T follicular helper cell (primary cell): ENCODE measurements around the gene PRKCE.

ENCODE experiments used
- DNase-seq: peaks from one replicate; pipeline ENCODE4 v3.0.0-alpha.2; 2020; ENCODE audit warnings: low read depth

PRKCE gene

DNA sequence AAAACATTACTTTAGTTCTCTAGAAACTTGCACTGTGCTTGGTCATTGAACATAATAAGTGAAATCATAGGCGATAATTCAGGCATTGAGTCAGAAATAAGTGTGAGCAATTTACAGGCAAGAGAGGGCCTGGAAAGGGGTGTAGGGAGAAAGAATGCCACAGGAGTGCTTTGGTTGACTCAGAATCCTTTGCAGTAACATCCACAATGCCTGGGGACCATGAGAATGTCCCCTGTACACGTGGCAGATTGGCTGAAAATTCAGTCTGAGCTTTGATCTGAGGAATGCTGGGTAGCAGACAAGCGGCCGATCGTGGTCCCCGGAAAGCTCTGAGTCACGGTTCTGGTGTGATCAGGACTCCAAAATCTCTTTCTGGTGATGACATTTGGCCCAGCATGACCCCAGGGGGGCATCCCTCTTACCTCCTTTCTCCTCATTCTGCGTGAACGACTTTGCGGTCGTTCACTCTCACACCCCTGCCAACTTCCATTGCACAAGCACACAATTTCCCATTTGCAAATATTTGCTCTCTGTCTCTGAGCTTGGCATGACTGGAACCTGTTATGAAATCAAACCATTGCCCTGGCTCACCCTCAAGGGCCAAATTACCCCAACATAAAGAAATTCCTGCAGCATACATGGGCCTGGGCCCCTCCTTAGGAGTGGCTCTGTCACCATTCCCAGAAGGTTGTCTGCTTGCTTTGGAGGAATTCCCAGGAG, 340.7 kb downstream of the PRKCE start:
- no peak for DNase-seq

DNA sequence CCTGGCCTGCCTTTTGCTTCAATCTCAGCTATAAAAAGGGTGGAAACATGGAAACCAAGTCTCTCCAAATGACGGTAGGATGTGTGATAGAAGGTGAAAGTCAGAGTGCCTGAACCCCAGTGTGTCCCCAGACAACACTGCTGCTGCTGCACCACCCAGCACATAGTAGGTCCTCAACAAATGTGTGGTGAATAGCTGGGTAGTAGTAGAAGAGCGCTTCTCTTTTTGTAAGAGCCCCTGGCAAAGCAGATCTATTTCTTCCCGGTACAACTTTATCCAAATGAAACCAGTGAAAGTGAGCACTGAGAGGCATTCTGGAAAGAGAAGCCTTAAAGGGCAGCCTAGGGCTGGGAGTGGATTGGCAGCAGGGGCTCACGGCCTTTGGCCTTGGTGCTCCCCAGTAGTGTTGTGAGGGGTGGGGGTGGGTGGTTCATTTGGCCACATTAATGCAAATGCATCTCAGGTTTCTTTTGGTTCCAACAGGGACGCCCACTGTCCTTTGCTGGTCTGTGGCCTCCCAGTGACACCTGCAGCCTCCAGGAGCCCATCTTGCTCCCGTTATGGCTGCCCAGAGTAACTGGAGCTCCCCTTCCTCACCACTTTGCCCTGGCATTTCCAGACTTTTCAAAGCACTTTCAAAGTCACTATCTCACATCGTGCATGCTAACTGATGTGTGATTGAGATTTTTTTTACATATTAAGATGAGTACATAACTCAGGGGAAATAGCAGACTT, 341.4 kb downstream of the PRKCE start:
- DNase-seq = no peak

DNA sequence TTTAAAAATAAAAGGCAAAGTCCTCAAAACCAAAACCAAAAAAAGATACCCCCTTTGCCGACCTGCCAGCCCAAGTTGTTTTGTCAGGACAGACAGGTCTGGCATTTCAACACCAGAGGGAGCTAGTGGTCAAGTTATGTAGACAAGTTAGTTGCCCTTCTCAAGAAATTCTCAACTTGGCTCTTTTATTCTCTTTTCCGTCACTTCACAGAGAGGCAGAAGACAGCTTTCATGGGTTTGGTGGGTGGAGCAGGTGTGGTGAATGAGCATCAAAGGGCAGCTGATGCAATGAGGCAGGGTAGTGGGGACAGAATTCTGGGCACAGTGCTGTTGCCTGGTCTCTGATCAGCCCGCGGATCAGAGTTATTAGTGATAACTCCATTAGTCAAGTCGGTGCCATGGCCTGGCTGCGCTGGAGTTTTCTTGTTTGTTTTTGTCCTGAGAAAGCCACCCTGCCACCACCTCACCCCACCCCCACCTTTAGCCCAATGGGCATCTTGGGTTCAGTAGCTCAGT, 342.1 kb downstream of the PRKCE start:
- peak; percentile 32 for DNase-seq

DNA sequence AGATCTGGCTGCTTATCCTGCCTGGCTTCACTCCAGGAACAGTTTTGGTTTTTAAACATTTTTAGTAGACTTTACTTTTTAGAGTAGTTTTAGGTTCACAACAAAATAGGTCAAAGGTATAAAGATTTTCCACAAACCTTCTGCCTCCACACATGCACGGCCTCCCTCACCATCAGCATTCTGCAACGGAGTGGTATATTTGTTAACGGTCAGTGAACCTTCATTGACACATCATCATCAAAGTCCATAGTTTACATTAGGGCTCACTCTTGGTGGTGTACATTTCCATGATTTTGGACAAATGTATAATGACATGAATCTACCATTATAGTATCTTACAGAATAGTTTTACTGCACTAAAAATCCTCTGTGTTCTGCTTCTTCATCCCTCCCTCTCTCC, 342.6 kb downstream of the PRKCE start:
- DNase-seq = no peak

DNA sequence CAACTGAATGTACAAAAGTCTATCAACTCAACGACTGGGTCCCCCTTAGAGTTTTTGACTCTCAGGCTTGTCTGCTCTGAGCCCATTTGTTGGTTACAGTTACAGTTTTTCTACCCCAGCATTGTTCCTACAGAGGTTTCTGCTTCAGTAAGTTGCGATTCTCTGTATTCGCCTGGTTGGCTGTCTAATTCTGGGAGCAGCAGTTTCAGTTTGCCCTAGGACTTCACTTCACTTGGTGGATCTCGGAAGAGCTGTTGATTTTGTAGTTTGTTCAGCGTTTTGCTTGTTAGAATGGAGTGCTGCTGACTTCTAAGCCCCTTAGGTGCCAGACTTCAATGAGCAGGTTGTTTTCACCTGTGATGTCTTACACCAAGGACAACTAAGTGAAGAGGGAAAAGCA, 349.2 kb downstream of the PRKCE start:
- no peak for DNase-seq

DNA sequence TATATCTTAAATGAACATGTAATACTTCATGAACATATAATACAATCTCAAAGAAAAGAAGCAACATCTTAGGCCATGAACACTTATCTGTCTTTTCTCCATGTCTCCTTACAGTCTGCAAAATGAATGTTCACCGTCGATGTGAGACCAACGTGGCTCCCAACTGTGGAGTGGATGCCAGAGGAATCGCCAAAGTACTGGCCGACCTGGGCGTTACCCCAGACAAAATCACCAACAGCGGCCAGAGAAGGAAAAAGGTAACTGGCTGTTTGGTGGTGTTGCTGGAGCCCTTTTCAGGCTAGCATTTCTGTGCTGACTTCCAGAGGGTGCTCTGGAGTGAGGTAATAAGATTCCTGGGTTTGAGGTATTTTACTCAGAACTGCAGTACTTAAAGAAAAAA, 349.8 kb downstream of the PRKCE start:
- DNase-seq = no peak

DNA sequence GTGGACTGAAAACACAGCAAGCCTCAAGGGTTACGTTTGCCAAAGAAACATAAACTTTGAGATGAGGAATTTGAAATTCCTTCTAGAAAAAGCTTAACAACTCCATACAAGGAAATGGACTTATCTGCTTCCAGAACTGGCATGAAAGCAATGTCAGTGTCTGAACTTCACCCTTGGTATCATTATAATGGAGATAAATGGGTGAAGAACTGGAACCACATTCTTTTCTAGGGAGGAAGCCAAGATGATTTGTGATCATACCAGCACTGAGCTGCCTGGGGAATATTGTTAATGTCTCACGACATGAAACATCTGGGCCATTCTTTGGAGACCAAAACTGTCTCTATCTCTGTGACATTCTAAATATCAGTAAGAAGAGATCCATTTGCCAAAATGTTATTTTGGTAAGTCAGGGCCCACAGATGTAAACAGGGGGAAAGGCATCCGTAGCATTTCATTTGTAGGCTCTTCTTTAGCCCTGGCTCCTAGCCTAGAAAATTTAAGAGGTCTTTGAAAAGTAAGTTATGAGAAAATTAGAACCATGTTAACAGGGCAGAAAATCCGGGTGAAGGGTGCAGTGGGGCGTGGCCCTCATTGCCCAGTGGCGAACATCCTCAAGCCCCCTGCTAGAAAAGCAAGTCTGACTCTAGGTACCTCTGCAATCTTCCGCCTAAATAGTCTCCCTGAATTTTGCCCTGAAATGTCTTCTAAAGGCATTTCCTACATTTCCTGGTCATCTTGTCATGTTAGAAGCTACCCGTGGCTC, 350.4 kb downstream of the PRKCE start:
- no peak for DNase-seq

DNA sequence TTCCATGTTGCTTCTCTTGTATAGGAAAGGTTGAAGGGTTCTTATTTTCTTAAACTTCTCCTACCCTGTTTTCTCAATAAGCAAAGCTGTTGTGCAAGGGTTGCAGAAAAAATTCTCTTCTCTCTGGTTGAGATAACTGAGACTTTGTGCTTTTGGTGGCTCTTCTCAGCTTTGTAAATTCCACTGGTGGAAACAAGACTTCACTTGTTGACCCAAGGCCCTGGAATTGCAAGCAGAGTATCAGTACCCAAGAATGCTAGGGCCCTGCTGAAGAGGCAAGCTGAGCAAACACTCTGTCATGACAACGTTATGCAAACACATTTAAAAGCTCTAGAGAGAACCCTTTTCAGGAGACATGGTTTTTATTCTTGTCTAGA, 351.0 kb downstream of the PRKCE start:
- no peak for DNase-seq

DNA sequence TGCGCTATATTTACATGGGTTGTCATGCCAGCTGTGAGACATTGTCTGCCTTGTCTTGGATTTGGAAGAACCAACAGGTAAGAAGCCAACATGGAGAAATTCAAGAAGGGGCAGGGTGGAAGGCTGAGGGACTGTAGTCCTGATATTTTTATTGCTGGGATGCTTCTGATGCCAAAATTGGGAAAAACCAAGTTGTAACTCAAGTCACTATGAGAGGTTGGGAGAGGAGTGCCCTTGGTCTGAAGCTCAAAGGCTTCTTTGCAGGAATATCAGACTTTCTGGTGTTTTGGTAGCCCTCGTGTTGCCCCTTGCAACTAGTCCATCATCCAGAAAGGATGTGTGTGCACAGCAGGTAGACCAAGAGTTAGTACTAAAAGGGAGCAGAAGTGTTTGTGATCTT, 351.5 kb downstream of the PRKCE start:
- DNase-seq = no peak

DNA sequence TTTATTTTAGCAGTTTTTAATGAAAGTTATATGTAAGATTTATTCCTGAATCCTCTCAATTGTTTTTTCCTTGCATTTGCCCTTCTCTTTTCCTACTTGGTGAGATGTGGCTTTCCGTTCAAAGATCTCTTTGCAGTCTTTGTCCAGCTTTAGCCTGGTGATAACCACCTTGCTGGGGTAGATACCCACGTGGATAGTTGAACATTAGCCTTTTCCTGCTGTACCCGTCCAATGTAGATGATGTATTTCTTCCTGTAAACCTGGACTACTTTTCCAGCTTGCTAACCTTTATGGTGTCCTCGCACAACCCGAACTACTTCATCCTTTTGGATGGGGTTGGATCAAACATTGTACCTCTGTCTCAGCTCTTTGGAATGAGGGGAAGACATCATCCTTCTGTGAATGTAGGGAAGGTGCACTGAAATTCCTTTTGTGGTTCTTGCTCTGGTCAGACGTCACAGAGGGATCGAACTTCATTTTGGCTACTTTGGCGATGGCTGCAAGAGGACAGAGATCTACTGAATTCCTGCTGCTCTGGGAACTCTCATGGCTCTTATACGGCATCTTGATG, 352.5 kb downstream of the PRKCE start:
- no peak for DNase-seq

DNA sequence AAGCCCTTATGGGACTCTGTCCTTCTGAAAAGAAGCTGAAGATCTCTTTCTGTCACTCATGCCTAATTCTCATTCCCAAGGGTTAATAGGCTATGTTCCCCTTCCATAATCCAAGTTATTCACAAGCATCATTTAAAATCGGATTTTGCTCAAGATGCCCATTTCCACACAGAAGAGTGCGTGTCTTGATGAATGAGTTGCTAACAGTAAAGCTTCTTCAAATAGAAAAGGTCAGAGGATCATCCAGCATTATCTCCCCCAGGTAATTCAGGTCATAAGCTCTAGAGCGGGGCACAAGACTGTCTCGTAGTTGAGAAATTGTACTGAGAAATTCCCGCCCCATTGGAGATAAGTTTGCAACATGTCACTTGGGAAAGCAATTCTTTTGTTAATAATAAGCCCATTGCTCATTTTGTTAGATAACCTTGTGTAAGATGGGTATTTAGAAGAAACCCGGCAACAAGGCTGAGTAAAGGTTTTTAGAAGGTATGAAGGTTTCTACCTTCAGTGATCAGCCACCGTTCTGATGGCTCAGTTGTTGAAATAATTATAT, 355.1 kb downstream of the PRKCE start:
- no peak for DNase-seq

DNA sequence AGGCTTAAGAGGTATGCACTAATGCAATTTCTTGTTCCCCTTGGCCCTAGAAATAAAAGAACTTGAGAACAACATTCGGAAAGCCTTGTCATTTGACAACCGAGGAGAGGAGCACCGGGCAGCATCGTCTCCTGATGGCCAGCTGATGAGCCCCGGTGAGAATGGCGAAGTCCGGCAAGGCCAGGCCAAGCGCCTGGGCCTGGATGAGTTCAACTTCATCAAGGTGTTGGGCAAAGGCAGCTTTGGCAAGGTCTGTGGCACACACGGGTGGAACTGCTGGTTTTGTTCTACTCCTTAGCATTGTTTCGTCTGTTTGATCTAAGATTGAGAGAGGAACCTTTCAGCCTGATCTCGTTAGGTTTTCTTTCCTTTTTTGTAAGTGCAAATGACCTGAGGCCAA, 355.9 kb downstream of the PRKCE start:
- no peak for DNase-seq

DNA sequence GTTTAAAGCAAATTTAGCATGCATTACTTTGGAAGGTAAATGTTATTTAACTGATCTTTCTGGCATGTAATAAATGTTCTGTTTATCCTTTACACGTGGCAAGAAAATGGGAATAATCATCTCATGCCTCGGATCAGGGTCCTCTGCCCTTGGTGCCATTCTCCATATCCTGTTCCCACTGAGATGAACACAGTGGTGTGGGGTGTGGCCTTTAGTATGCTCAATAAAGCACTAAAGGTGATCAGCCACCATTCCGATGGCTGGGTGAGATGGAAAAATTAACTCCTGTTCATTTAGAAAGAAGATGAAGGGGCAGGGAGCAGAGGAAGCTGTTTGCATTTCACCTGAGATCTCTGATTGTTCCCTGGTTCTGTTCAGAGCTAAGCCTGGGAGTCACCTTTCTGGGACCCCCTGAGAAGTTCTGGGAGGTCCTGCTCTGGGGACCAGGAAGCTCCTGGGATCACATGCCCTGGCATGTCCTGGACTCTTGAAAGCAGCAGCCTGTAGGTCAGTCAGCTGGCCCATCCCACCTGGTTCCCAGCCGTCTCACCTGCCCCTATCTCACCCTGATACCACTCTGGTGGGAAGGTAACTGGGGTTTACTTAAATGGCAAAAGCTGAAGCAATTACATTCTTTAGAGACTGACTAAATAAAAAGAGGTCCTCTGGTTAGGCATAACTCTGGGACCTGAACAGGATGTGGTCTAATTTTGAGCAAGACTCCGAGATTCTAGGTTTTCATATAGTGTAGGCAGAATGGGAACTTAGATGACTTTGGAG, 356.8 kb downstream of the PRKCE start:
- DNase-seq = no peak

DNA sequence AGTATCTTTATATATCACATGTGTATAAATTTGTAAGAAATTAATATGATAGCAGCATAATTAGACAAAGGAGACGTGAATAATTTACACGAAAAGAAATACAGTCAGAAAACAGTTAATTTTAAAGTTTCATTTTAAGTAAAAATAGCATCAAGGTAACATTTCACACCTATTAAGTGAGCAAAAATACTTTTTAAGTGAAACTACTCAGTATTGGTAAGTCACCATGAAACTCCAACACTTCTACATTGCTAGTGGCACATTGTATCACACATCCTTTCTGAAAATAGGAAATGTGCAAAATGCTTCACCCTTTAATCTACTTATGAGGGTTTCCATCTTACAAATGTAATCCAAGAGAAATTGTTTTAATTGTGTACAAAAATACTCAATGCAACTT, 357.8 kb downstream of the PRKCE start:
- no peak for DNase-seq

DNA sequence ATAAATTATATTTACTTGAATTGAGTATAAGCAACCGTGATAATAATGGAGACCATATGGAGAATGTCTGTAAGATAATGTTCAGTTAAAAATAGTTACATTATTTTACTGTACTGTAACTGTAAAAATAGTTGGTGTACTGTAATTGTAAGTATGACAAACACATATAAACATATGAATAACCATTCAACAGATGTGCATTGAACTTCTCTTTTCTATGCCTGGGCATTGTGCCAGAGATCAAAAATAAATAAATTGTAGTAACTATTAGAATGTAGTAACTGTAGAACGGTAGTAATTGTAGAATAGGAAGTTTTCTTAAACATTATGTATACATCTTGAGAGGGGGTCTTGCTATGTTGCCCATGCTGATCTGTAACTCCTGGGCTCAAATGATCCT, 358.3 kb downstream of the PRKCE start:
- DNase-seq = no peak

DNA sequence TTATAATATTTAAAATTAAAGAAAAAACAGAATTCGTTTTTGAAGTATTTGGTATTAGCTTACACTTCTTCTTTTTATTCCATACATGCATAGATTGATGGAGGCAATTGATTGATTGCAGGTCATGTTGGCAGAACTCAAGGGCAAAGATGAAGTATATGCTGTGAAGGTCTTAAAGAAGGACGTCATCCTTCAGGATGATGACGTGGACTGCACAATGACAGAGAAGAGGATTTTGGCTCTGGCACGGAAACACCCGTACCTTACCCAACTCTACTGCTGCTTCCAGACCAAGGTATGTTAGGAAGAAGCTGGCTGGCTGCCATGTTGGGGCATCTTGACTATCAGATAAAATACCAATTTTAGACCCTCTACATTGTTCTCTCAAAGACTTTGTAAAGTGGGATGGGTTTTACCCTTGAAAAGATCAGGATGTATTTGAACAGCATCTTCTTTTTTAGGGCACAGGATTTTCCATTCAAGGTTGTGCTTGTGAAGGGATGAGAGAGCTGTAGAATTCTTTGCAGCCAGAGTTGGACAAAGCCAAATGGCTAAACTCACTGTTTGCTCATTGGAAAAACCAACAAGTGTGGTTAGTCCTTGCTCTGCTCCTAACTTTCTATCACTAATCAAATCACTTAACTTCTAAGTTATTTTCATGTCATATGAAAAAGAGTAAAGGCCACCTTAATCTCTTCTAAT, 358.9 kb downstream of the PRKCE start:
- no peak for DNase-seq

DNA sequence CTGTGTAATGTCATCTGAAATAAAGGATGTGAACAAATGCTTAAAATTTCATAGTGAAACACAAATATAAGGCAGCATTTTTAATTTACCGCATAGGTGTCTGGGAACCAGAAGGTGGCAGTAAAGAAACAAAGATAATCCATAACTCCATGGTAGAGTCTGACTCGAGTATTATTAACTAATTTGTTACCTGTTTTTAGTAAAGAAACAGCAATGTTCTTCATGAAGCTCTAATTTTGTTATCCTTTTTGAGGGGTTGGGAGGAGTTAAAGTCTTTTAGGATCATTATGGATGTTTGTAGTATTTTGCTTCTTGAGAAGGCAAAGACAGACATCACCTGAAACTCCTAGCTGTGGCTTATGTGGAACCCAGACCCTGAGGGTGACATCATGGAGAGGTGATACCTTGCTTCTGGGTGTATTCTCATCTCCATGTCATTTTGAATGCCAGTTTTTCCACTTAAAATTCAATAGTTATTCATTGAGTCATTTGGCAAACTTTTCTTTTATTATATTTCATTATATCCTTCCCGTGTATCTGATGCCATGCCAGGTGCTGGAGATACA, 359.5 kb downstream of the PRKCE start:
- DNase-seq = no peak

DNA sequence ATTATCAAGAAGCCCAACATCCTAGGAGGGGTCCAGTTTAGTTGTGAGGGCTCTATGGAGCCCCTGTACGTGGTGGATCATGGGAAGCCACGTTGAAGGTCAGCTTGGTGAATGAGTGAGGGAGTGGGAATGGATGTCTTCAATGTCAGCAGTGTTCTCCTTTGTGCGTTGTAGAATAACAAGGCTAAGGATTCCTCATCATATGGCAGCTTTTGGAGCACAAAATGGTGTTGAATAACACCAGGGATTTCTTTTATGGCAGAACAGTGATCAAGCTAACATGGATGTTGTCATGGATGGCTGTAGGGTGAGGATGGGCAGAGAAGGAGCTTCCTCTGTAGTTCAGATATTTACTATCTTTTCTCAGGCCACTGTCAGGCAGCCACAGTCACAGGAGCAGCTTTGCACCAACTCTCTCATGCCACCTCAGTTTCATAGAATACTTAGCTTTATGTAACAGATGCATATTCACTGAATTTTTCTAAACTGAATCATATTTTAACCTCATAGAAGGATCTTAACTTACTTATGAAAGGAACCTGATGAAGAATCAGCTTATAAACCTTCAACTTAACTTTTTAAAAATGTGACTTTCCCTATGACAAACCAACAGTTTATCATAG, 361.3 kb downstream of the PRKCE start:
- DNase-seq = no peak

DNA sequence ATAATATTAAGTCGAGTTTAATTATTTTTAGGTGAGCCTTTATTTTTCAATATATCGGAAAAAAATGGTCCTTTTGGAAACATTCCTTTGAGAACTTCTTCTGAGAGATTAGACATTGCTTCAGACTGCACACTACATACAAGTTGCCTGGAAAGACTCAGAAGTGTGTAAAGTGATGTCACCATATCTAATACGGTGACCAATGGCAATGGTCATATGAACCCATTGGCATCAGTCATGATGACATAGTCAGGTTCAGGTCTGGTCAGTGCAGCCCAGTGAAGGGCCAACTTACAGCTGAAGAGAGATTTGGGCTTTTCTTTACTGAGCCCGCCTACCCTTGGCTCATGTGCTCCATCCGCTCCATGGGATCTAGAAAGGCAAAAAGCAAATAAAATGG, 362.3 kb downstream of the PRKCE start:
- DNase-seq = no peak
